ENCODE measurements around the gene CYSRT1. TPM values are rescaled to one million over a fixed set of nuclear protein-coding genes. Genes with fewer than 3 reads are reported as not detected.

Gene CYSRT1
- total RNA-seq, 1 experiment from 2014 or later, result 1.7 TPM

DNA sequence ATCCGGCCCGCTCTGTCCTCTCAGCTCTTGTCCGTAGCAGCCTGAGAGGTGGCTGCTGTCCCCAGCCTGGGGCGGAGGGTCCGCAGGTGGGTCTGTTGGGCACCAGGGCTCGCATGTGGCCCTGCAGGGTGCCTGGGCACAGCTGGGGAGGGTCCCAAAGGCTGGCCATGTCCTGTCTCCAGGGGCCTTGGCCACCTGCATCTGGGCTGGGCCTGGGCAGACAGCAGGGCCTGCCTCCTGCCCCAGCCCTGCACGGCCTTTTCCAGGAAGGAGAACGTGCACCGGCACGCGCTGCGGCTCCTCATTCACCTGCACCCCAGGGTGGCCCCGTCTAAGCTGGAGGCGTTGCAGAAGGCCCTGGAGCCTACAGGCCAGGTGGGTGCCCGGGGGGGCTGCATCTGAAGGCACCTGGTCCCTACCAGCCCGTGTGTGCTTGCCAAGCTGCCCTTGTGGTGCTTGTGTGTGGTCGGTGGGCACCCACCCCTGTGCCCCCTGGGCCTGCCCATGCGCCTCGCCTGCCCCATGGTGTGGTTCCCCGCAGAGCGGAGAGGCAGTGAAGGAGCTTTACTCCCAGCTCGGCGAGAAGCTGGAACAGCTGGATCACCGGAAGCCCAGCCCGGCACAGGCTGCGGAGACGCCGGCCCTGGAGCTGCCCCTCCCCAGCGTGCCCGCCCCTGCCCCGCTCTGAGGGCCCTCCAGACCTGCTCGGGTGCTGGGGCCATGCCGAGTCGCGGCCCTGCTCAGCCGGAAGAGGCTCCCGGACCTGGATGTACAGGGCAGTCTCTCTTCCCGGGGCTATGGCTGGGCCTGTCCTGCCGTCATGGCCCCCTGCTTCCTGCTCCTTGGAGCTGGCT lies 47.5 kb downstream of the CYSRT1 start:
- Histone ChIP-seq H3K27me3 (replicated peaks; ENCODE audit: control insufficient read depth, insufficient read depth, low read length) (no peaks in the 10 kb centered on the region), H3K4me1 (no peaks in the 10 kb centered on the region), H3K9me3 (no peaks in the 10 kb centered on the region), H3K36me3 (ENCODE audit: control insufficient read depth, insufficient read depth, low read length) (peaks cover 1% of the 10 kb centered on the region), H3K4me3 (ENCODE audit: low read depth, low read length) (no peak overlapping the region)
- BruUV-seq (replicated peaks), result no TSS peak
- DNase-seq, result peak in 1 of 2 experiments; percentile 33
- Mint-ChIP-seq H3K9me3 (ENCODE audit: unreplicated experiment) (no peaks in the 10 kb centered on the region), H3K27ac (ENCODE audit: unreplicated experiment) (no peak overlapping the region), H3K27me3 (ENCODE audit: insufficient read depth, unreplicated experiment) (no peaks in the 10 kb centered on the region), H3K36me3 (ENCODE audit: insufficient read depth, unreplicated experiment) (peaks cover 64% of the 10 kb centered on the region), H3K4me3 (ENCODE audit: unreplicated experiment) (no peak overlapping the region), H3K4me1 (ENCODE audit: low read depth, unreplicated experiment) (no peaks in the 10 kb centered on the region)
- POLR2A ChIA-PET, result interaction anchor here (0.5 kb wide), 1 partner anchor 12 kb away, joined by 4 read pairs; no protein-coding TSS in a partner anchor
- CTCF ChIA-PET, result interaction anchor here (0.8 kb wide), 1 partner anchor 14 kb away, joined by 3 read pairs; no protein-coding TSS in a partner anchor
- TF ChIP-seq, protein P1, sequence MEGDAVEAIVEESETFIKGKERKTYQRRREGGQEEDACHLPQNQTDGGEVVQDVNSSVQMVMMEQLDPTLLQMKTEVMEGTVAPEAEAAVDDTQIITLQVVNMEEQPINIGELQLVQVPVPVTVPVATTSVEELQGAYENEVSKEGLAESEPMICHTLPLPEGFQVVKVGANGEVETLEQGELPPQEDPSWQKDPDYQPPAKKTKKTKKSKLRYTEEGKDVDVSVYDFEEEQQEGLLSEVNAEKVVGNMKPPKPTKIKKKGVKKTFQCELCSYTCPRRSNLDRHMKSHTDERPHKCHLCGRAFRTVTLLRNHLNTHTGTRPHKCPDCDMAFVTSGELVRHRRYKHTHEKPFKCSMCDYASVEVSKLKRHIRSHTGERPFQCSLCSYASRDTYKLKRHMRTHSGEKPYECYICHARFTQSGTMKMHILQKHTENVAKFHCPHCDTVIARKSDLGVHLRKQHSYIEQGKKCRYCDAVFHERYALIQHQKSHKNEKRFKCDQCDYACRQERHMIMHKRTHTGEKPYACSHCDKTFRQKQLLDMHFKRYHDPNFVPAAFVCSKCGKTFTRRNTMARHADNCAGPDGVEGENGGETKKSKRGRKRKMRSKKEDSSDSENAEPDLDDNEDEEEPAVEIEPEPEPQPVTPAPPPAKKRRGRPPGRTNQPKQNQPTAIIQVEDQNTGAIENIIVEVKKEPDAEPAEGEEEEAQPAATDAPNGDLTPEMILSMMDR (IDR thresholded peaks at IDR 0.05; ENCODE audit: insufficient read depth in 1 of 2, low read depth in 1 of 2, low read length in 1 of 2, severe bottlenecking in 1 of 2, unreplicated experiment in 1 of 2), result no peak
- intact Hi-C loops (cut with micrococcal nuclease; ENCODE audit: unreplicated experiment), result no loop called here

DNA sequence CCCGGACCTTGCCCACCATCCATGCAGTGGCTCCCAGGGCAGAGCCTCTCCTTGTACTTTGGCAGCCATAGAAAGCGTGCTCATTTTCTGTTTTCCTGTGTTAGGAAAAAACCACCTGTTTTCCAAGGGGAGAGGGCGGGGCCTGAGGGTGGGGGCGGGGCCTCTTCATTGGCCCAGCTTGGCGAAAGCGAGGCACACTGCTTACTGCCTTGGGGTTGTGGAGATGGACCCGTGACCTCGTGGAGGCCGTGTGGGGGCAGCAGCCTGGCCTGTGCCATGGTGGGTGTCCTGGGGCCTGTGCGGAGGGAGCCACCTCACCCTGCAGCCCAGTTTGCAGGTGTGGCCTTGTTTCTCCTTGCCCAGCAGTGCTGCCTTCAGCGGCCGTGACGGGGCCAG lies 48.1 kb downstream of the CYSRT1 start:
- Mint-ChIP-seq H3K4me3 (ENCODE audit: unreplicated experiment) (no peak overlapping the region), H3K36me3 (ENCODE audit: insufficient read depth, unreplicated experiment) (peaks cover 57% of the 10 kb centered on the region), H3K9me3 (ENCODE audit: unreplicated experiment) (no peaks in the 10 kb centered on the region), H3K4me1 (ENCODE audit: low read depth, unreplicated experiment) (no peaks in the 10 kb centered on the region), H3K27me3 (ENCODE audit: insufficient read depth, unreplicated experiment) (no peaks in the 10 kb centered on the region), H3K27ac (ENCODE audit: unreplicated experiment) (no peak overlapping the region)
- Histone ChIP-seq H3K36me3 (ENCODE audit: control insufficient read depth, insufficient read depth, low read length) (peaks cover 1% of the 10 kb centered on the region), H3K27me3 (replicated peaks; ENCODE audit: control insufficient read depth, insufficient read depth, low read length) (no peaks in the 10 kb centered on the region), H3K4me3 (ENCODE audit: low read depth, low read length) (no peak overlapping the region), H3K4me1 (no peaks in the 10 kb centered on the region), H3K9me3 (0 out of 2 replicates have a peak, but pooled peaks cover 6% of the 10 kb centered on the region)
- POLR2A ChIA-PET, result interaction anchor here (0.5 kb wide), 1 partner anchor 11 kb away, joined by 4 read pairs; no protein-coding TSS in a partner anchor
- DNase-seq, result no peak
- intact Hi-C loops (cut with micrococcal nuclease; ENCODE audit: unreplicated experiment), result no loop called here
- CTCF ChIA-PET, result interaction anchor here (0.8 kb wide), 1 partner anchor 14 kb away, joined by 3 read pairs; no protein-coding TSS in a partner anchor
- TF ChIP-seq, protein P1 (IDR thresholded peaks at IDR 0.05; ENCODE audit: insufficient read depth in 1 of 2, low read depth in 1 of 2, low read length in 1 of 2, severe bottlenecking in 1 of 2, unreplicated experiment in 1 of 2), result no peak
- TSS peak; percentile 25 for BruUV-seq (replicated peaks)

DNA sequence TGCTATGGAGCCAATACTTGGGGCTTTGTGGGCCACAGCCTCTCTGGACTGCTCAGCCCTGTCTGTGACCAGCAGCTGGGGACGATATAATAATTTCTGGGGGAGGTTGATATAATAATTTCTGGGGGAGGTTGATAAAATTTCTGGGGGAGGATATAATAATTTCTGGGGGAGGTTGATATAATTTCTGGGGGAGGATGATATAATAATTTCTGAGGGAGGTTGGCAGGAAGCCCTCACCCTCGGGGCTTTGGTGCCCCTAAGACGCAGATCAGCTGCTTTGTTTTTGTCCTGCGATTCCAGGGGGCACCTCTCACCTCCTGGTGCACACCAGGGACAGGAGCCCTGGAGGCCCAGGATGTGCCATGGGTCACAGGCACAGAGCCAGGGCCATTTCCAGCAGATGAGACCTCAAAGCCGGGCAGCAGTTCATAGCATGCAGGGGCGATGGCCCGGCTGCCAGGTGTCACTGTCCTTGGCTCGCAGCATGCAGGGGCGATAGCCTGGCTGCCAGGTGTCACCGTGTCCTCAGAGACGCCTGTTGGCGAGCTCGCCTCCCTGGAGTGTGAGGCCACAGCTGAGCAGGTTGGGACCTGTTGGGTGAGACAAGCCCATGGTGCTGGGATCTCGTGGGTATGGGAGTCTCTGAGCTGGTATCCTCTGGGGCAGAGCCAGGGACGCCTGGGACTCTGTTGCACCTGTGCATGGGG lies 48.8 kb downstream of the CYSRT1 start:
- DNase-seq, result peak in 1 of 2 experiments; percentile 35
- Mint-ChIP-seq H3K9me3 (ENCODE audit: unreplicated experiment) (no peaks in the 10 kb centered on the region), H3K27ac (ENCODE audit: unreplicated experiment) (no peak overlapping the region), H3K4me1 (ENCODE audit: low read depth, unreplicated experiment) (no peaks in the 10 kb centered on the region), H3K27me3 (ENCODE audit: insufficient read depth, unreplicated experiment) (no peaks in the 10 kb centered on the region), H3K4me3 (ENCODE audit: unreplicated experiment) (no peak overlapping the region), H3K36me3 (ENCODE audit: insufficient read depth, unreplicated experiment) (peaks cover 51% of the 10 kb centered on the region)
- Histone ChIP-seq H3K4me3 (ENCODE audit: low read depth, low read length) (no peak overlapping the region), H3K27me3 (replicated peaks; ENCODE audit: control insufficient read depth, insufficient read depth, low read length) (no peaks in the 10 kb centered on the region), H3K9me3 (0 out of 2 replicates have a peak, but pooled peaks cover 6% of the 10 kb centered on the region), H3K36me3 (ENCODE audit: control insufficient read depth, insufficient read depth, low read length) (peaks cover under 1% of the 10 kb centered on the region), H3K4me1 (no peaks in the 10 kb centered on the region)
- intact Hi-C loops (cut with micrococcal nuclease; ENCODE audit: unreplicated experiment), result no loop called here
- TF ChIP-seq, protein P1 (IDR thresholded peaks at IDR 0.05; ENCODE audit: insufficient read depth in 1 of 2, low read depth in 1 of 2, low read length in 1 of 2, severe bottlenecking in 1 of 2, unreplicated experiment in 1 of 2), result no peak
- no TSS peak for BruUV-seq (replicated peaks)
- POLR2A ChIA-PET, result interaction anchor here (0.6 kb wide), 1 partner anchor 365 kb away, joined by 7 read pairs; no protein-coding TSS in a partner anchor
- CTCF ChIA-PET, result interaction anchor here (1.2 kb wide), 1 partner anchor 13 kb away, joined by 3 read pairs; no protein-coding TSS in a partner anchor
